Stimulated activated CD8-positive, alpha-beta memory T cell treated with anti-CD3 and anti-CD28 coated beads, Interleukin-7, amount 100 ng/mL, for 48 hours (primary cell): ENCODE measurements around the gene CHL1.

Experiments
- DNase-seq, 2 donors: peaks; one replicate each; pipeline ENCODE4 v3.0.0-alpha.2; 2020; ENCODE audit warnings: low read depth in 1 of 2; ENCODE audit errors: extremely low read depth in 1 of 2

Gene CHL1

GRCh38 chr3:196311-197148 is at the start of gene CHL1:
TSS of gene CHL1 (plus strand) at chr3:196763. CDS start at chr3:319777, 123,014 bp downstream.
- DNase-seq: no peak

- no peak for DNase-seq
Observed at GRCh38 chr3:151614-152189, 44.9 kb upstream of the CHL1 start.

GRCh38 chr3:159974-160373 is 36.6 kb upstream of the CHL1 start:
- no peak for DNase-seq

GRCh38 chr3:166071-166470 is 30.5 kb upstream of the CHL1 start:
- no peak for DNase-seq

GRCh38 chr3:166799-167198 is 29.8 kb upstream of the CHL1 start:
- no peak for DNase-seq

- no peak for DNase-seq
Observed at GRCh38 chr3:173886-174285, 22.7 kb upstream of the CHL1 start.

- DNase-seq: no peak
Observed at GRCh38 chr3:184976-185375, 11.6 kb upstream of the CHL1 start.

GRCh38 chr3:192215-192929 is 4.2 kb upstream of the CHL1 start:
- DNase-seq: no peak

GRCh38 chr3:194001-194400 is 2.6 kb upstream of the CHL1 start:
- no peak for DNase-seq

- DNase-seq: no peak
Observed at GRCh38 chr3:194421-194820, 2.1 kb upstream of the CHL1 start.

- no peak for DNase-seq
Observed at GRCh38 chr3:195666-196065, 897 bp upstream of the CHL1 start.

- no peak for DNase-seq
Observed at GRCh38 chr3:197149-197827, 725 bp downstream of the CHL1 start.

- no peak for DNase-seq
Observed at GRCh38 chr3:197828-198491, 1.4 kb downstream of the CHL1 start.

- no peak for DNase-seq
Observed at GRCh38 chr3:199835-200234, 3.3 kb downstream of the CHL1 start.

- no peak for DNase-seq
Observed at GRCh38 chr3:200758-201325, 4.3 kb downstream of the CHL1 start.

- DNase-seq: no peak
Observed at GRCh38 chr3:204102-204501, 7.5 kb downstream of the CHL1 start.

GRCh38 chr3:207973-208372 is 11.4 kb downstream of the CHL1 start:
- DNase-seq: no peak

- no peak for DNase-seq
Observed at GRCh38 chr3:210669-211068, 14.1 kb downstream of the CHL1 start.

GRCh38 chr3:212432-212831 is 15.9 kb downstream of the CHL1 start:
- DNase-seq: no peak

GRCh38 chr3:217099-217813 is 20.7 kb downstream of the CHL1 start:
- DNase-seq: no peak
